ENCODE measurements around the gene MYBBP1A.

Gene MYBBP1A

GRCh38 chr17:4502466-4503154 is 52.6 kb downstream of the MYBBP1A start:
- no peak for DNase-seq (ENCODE audit: low read depth)

DNA sequence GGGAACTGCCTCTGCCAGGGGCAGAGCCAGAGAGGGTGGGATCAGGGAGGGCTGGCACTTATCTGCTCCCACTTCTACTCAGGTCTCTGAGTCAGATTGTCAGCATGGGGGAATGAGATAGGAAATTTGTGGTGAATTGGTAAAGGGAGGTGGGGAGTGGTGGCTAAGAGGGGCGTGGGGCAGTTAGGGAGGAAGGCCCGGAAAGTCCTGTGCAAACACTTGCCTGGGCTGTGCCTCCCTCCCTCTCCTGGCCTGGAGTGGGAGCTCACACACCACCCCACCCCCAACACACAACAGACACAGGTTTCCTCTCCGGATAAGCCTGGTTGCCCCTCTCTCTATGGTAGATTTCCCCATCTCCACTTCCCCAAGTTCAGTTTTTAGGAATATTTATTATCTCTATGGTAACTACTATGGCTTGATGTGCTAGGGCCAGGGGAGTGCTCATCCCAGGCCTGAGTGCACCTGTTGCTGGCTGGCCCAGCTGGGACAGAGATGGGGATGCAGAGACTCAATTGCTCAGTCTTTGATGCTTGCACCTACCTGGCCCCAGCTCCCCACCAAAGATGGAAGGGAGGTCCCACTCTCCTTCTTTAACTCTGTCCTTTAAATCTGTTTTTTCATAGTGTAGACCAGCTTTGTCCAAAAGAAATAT is 53.8 kb downstream of the MYBBP1A start:
- DNase-seq (ENCODE audit: low read depth) = no peak

DNA sequence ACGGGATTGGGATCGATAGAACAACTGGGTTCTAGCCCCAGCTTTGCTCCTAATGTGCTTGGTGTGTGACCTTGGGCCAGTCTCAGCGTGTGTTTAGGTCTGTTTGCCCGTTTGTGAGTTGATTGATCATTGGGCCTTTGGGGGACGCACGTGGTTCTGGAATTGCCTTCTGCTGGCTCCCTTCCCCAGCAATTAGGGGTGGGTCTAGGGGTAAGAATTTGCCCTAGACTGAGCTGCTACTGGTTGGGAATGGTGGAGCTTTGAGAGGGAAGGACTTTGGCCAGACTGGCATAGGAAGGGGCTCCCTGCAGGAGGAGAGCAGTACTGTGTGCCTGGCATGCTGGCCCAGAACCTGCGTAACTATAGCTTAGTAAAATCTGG is 55.0 kb downstream of the MYBBP1A start:
- DNase-seq (ENCODE audit: low read depth) = no peak

- DNase-seq (ENCODE audit: low read depth) = no peak
Observed at GRCh38 chr17:4499431-4500190, 55.6 kb downstream of the MYBBP1A start.

DNA sequence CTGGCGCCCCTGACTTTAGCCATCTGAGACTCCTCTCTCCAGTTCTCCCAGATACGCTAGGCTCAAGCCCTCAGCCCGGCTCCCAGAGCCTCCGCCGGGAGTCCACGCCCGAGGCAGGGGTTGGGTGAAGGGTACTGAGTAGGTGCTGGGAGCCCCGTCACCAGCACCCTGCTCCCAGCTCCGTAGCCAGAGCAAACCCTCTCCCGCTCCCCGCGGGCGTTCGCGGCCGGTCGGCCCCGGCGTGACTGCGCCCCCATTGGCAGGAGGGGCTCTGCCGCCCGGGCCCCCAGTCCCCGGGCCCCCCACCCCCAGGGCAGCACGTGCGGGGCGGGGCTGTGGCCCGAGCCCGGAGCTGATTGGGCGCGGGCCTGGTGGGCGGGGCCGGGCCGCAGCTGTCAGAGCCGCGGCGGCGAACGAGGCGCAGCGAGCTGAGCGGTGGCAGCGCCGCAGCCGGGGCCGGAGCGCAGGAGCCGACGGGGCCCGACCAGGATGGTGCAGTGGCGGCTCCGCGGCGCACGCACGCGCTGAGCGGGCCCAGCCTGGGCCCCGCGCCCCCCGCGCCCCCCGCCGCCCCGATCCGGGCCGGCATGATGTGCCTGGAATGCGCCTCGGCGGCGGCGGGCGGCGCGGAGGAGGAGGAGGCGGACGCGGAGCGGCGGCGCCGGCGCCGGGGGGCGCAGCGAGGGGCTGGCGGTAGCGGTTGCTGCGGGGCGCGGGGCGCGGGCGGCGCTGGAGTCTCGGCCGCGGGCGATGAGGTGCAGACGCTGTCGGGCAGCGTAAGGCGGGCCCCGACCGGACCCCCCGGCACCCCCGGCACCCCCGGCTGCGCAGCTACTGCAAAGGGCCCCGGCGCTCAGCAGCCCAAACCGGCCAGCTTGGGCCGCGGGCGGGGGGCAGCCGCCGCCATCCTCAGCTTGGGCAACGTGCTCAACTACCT is 56.5 kb downstream of the MYBBP1A start, which contains the start of gene SPNS2:
Gene SPNS2 (plus strand): TSS at position 421 of the 937 bp plus-strand sequence. CDS start 167 bp downstream, at position 588.
- peak; percentile 50 for DNase-seq (ENCODE audit: low read depth)

- no peak for DNase-seq (ENCODE audit: low read depth)
Observed at GRCh38 chr17:4497101-4497824, 57.9 kb downstream of the MYBBP1A start.

DNA sequence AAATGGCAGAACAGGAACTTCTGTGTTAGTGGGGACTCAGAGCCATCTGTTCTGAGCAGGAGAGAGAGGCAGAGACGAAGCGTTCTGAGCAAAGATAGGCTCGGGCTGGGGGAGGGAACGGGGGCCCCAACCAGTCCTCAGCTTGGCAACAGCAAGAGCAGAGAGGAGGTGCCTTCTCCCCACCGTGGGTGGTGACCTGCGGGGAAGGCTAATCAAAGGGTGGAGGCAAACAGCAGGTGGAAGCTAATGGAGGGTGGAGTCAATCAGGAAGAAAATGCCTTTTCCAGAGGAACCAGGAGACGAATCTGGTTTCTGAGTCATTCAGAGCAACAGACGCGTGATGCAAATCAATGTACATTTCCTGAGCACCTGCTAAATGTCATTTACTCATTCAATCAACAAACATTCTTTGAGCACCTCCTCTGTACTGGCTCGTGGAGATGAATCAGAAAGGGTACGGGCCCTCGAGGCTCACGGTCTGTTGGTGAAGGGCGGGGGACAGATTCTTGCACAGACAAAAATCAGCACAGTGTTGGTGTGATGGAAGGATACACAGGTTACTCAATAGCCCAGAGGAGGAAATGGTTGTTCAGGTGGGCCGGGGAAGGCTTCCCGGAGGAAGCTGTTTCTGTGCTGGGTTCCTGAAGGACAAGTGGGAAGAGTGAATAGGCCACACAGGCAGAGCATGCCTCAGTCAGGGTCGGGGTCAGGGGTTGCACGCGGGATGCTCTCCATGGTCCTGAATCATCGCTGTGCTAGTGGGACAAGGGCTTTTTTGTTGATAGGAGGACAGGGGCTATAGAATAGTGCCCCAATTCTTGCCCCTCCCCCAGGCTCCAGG is 62.2 kb downstream of the MYBBP1A start:
- DNase-seq (ENCODE audit: low read depth) = no peak

DNA sequence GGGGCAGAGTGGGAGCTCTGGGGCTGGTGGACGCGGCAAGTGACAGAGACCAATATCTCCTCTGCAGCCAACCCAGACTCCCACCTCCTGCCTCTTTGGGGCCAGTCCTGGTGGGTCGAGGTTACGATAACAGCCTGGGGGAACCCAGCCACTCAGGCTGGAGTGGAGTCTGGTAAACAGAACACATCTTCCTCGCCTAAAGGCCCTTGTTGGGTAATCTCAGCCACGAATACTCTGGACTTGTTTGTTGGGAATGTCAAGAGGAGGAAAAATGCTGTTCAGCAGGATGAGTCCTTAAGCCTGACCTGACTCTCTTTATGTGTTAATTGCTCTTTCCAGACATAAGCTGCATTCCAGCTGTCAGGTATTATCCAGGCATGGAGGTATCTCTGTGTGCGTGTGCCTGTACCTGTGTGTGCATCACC is 64.5 kb downstream of the MYBBP1A start:
- no peak for DNase-seq (ENCODE audit: low read depth)

GRCh38 chr17:4490109-4490591 is 65.0 kb downstream of the MYBBP1A start:
- no peak for DNase-seq (ENCODE audit: low read depth)

- DNase-seq (ENCODE audit: low read depth) = no peak
Observed at GRCh38 chr17:4488989-4489595, 66.1 kb downstream of the MYBBP1A start.

Data from activated T-helper 9 cell treated with anti-CD3 and anti-CD28 coated beads, Interleukin-2, amount 50 U/mL, for 16 hours (primary cell).